Measurements from ENCODE around the gene RIPOR3.

DNA sequence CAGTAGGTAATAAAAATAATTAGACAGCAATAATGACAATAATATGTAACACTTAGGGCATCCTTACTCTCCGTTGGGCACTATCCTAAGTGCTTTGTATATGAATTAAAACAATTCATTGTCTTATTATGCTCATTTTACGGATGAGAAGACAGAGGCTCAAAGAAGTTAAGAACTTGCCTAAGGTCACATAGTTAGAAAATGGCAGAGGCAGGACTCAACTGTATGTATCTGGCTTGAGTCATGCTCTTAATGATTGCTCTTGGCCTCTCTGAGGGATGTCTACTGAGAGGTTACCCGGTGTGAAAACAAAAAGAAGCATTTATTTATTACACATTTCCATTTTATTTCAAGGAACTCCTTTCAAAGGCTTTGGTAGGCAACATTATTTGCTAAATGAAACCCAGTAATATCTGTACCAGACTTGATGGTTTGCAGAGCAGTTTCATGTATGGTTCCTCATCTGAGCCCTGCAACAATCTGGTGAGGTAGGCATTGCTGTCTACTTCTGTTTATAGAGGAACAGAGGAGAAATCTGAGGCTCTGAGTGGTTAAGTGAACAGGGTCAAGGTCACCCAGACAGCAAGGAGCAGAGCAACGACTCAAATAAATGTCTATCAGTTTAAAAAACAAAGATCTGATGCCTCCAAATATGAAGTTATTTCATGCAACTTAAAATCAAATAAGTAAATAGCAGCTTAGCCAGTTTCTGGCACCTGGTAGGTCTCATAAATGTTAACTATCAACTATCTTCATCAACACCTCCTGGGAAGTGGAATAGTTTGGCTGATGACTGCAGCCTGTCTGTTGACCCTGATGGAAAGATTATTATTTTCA is 35.8 kb upstream of the RIPOR3 start:
- TF ChIP-seq SIN3A (IDR thresholded peaks at IDR 0.05; ENCODE audit: borderline replicate concordance, low read depth, low read length): no peak
- TF ChIP-seq EP300 (IDR thresholded peaks at IDR 0.05; ENCODE audit: borderline replicate concordance in 1 of 2, low read depth in 1 of 2, low read length in 1 of 2): no peak
- TF ChIP-seq, protein P1, sequence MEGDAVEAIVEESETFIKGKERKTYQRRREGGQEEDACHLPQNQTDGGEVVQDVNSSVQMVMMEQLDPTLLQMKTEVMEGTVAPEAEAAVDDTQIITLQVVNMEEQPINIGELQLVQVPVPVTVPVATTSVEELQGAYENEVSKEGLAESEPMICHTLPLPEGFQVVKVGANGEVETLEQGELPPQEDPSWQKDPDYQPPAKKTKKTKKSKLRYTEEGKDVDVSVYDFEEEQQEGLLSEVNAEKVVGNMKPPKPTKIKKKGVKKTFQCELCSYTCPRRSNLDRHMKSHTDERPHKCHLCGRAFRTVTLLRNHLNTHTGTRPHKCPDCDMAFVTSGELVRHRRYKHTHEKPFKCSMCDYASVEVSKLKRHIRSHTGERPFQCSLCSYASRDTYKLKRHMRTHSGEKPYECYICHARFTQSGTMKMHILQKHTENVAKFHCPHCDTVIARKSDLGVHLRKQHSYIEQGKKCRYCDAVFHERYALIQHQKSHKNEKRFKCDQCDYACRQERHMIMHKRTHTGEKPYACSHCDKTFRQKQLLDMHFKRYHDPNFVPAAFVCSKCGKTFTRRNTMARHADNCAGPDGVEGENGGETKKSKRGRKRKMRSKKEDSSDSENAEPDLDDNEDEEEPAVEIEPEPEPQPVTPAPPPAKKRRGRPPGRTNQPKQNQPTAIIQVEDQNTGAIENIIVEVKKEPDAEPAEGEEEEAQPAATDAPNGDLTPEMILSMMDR (IDR thresholded peaks at IDR 0.05): no peak
- TF ChIP-seq EZH2phosphoT487 (IDR thresholded peaks at IDR 0.05; ENCODE audit: borderline replicate concordance, low read depth): no peak
- TF ChIP-seq TAF1 (IDR thresholded peaks at IDR 0.05; ENCODE audit: borderline replicate concordance, low read depth, low read length): no peak
- no peak for TF ChIP-seq RAD21 (IDR thresholded peaks at IDR 0.05; ENCODE audit: low read length)

Data from SK-N-SH (cell line).